ENCODE results near the gene ROPN1.
"Not testable (repeated sequence)": the region's sequence is repeated elsewhere in the genome, so short reads cannot be mapped to it uniquely, and the experiment has no call there.

ROPN1 gene

DNA sequence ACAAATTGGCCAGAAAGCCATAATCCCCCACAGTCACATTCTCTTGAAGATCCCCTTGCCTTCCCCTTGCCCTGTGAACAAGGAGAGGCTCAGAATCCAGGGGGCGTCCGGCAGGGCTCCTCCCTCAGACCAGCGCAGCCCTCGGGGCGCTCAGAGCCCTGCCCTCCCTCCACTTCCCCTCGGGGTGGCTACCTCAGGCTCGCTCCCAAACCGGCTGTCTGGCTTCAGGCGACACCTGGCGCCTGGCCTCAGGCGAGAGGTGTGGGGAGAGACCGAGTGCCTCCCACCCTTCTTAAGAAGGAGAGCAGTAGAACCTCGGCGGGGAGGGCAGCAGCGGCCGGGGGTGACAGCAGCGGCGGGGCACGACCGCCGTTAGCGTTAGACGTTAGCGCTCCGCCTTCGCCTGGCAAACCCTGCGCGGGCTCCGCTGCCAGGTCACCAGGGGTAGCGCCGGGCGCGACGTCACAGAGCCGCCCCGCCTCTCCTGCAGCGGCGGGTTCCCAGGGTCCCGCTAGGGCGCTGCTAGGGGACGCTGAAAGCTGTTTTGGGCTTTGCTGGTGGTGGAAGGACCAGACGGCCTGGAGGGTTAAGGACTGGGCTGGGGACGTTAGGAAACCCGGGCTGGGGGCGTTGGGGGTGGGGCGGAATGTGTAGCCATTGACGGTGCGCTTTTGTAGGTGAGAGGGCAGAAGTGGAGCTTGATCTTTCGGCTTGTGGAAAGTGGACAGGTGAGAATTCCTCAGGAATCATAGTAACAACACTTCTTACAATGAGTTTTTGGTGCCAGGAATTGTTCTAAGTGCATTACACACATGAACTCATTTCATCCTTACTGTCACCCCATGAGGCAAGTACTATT, at the start of gene ROPN1:
Gene ROPN1 (minus strand): TSS at position 395 of the 859 bp plus-strand sequence. CDS start 11,643 bp downstream, outside the sequence.
- not testable (repeated sequence) for DNase-seq (ENCODE audit: low read depth in 1 of 2, low spot score in 1 of 2)

GRCh38 chr3:124041553-124041952, 49.6 kb upstream of the ROPN1 start:
- no peak for DNase-seq (ENCODE audit: low read depth in 1 of 2, low spot score in 1 of 2)

DNA sequence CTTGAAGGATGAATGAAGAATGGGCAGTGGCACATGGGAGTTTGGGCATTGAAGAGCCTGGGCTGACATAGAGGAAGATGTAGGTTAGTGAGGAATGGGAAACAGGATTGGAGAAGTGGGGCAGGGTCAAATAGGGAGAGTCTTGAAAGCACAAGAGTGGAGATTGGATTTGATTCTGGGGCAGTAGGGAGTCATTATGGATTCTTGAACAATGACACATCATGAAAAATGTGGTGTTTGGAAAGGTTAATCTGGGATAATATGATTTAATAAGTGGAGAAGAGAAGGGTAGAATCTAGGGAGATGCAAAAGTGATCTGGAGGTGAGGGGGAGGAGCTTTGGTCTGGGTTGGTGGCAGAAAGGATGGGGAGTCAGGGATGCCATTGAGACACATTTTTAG, 45.4 kb upstream of the ROPN1 start:
- no peak for DNase-seq (ENCODE audit: low read depth in 1 of 2, low spot score in 1 of 2)

DNA sequence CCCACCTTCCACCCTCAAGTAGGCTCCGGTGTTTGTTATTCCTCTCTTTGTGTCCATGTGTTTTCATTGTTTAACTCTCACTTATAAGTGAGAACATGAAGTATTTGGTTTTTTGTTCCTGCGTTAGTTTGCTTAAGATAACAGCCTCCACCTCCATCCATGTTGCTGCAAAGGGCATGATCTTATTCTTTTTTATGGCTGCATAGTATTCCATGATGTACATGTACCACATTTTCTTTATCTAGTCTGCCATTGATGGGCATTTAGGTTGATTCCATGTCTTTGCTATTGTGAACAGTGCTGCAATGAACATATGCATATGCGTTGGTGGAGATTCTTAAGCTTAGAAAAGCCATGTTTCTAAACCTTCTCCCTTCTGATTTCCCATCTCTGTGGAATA, 44.3 kb upstream of the ROPN1 start:
- DNase-seq (ENCODE audit: low read depth in 1 of 2, low spot score in 1 of 2), result not testable (repeated sequence)

GRCh38 chr3:124035463-124036121, 43.7 kb upstream of the ROPN1 start:
- DNase-seq (ENCODE audit: low read depth in 1 of 2, low spot score in 1 of 2), result no peak

GRCh38 chr3:124034844-124035152, 42.9 kb upstream of the ROPN1 start:
- DNase-seq (ENCODE audit: low read depth in 1 of 2, low spot score in 1 of 2), result no peak

DNA sequence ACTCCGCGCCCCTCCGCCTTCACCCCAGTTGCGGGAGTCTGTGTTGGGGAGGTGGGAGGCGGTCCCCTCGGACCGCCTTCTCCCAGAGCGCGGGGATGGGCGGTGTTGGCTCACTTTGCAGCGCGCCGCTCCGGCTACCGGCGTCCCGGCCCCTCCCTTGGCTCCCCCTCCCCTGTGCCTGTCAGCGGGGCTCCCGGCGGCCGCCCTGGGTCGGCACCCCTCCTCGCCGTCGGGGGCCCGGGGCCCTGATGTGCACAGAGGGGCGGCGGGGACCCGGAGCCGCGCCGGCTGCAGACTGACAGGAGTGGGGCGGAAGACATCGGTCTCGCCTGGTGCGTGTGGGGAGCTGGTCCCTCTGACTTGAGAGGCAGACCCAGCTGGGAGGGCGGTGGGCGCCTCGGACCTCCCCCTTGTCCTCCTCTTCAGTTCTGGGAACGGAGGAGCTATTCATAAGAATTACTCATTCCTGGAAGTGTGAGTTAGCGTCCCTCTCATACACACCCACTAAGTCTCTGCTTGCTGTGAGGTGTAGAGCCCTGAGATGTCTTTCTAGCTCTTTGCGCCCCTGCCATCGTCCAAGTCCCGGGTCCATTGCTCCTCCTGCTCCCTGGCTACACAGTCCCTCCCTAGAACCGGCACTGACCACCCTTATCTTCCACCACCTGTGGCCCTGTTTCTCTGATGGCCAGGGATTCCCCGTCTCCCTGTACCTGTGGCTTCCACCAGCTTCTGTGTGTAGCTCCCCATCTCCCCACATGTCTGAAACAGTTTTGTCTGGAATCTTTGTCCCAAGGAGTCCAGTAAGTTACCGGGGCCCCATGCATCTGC, 42.3 kb upstream of the ROPN1 start:
- no peak for DNase-seq (ENCODE audit: low read depth in 1 of 2, low spot score in 1 of 2)

GRCh38 chr3:124033360-124034015, 41.6 kb upstream of the ROPN1 start, which contains the start of gene KALRN:
KALRN (plus strand) TSS chr3:124033369.
- DNase-seq (ENCODE audit: low read depth in 1 of 2, low spot score in 1 of 2), result no peak

DNA sequence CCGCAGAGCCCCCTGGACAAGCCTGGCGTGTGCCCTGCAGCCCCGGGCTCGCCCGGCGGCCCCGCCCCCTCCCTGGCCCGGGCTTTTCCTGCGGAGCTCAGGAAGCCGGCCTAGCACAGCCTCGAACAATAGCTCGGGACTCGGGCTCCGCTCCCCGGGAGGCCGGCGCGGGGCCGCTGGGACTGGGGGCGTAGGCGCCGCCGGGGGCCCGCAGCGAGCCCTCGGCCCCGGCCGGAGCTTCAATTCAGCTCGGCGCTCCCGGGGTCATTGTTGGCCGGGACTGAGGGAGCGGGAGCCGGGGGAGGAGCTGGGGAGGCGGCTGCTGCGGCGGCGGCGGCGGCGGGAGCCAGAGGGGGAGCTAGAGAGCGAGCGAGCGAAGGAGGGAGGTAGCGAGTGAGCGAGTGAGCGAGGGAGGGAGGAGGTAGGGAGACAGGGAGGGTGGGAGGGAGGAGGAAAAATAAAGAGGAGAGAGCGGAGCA, 41.0 kb upstream of the ROPN1 start:
- DNase-seq (ENCODE audit: low read depth in 1 of 2, low spot score in 1 of 2), result peak in 1 of 2 donors; percentile 37

- no peak for DNase-seq (ENCODE audit: low read depth in 1 of 2, low spot score in 1 of 2)
These were observed 40.5 kb upstream of the ROPN1 start for GRCh38 chr3:124032311-124032880.

GRCh38 chr3:124026516-124026915, 34.6 kb upstream of the ROPN1 start:
- DNase-seq (ENCODE audit: low read depth in 1 of 2, low spot score in 1 of 2), result no peak

GRCh38 chr3:124023531-124023930, 31.6 kb upstream of the ROPN1 start:
- DNase-seq (ENCODE audit: low read depth in 1 of 2, low spot score in 1 of 2), result not testable (repeated sequence)

DNA sequence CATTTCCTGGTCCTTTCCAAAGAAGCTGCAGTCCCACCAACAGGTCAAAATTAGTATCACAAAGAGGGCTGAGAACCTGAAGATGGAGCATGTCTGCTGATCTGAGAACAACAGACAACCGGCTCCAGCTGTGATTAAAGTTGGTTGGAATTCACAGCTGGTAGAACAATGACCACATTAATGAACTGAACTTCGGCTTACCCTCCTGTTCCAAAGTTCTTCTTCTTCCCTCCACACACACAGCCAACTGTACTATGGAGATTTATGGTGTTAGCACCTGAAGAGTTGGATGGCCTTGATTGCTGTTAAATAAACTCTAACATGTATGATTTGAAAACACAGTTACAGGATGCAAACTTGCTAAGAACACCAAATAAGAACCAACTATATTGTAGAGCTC, 27.4 kb upstream of the ROPN1 start:
- DNase-seq (ENCODE audit: low read depth in 1 of 2, low spot score in 1 of 2), result no peak

GRCh38 chr3:124017502-124017901, 25.6 kb upstream of the ROPN1 start:
- DNase-seq (ENCODE audit: low read depth in 1 of 2, low spot score in 1 of 2), result not testable (repeated sequence)

DNA sequence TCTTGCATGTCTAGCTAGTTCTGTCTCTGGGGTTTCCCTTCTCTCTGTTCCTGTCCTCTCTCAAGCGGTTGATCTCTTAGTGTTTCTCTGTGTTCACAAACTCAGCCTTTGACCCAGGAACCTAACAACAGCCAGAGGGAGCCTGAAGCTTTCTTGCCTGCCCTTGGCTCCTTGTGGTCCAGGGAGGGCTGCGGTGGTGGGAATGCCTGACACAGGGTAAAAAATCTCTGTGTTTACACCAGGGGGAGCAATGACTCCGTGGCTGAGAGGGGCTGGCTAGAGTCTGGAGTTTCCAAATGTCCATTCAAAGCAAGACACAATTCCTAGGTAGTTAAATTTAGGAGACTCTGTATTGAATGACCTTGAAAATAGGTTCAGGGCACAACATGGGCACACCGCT, 24.6 kb upstream of the ROPN1 start:
- not testable (repeated sequence) for DNase-seq (ENCODE audit: low read depth in 1 of 2, low spot score in 1 of 2)

GRCh38 chr3:124014366-124014942, 22.5 kb upstream of the ROPN1 start:
- no peak for DNase-seq (ENCODE audit: low read depth in 1 of 2, low spot score in 1 of 2)

DNA sequence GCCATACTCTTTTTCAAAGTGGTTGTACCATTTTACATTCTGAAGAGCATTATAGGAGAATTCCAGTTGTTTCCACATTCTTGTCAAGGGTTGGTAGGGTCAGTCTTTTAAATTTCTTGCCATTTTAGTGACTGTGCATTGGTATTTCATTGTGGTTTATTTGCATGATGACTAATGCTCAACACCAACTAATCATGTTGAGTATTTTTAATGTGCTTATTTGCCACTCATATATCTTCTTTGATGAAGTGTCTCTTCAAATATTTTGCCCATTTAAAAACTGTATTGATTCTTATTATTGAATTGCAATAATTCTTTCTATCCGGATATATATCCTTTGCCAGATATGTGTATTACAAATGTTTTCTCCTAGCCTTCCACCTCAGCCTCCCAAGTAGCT, 16.4 kb upstream of the ROPN1 start:
- not testable (repeated sequence) for DNase-seq (ENCODE audit: low read depth in 1 of 2, low spot score in 1 of 2)

DNA sequence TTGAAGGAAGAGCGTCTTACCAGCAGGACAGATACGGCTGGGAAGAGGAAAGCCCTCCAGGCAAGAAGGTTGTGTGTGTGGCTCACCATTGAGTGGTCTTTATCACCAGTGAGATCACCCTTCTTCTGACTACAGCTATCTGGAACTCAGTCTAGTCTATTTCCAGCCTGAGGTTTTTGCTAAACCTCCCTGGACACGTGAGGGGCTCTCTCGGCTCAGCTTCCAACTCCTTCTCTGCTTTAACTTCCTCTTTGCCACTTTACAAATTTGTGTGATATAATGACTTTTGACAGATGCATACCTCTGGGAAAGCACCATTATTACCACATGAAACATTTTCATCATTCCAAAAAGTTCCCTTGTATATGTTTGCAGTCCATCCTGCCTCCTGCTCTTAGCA, 15.3 kb upstream of the ROPN1 start:
- no peak for DNase-seq (ENCODE audit: low read depth in 1 of 2, low spot score in 1 of 2)

DNA sequence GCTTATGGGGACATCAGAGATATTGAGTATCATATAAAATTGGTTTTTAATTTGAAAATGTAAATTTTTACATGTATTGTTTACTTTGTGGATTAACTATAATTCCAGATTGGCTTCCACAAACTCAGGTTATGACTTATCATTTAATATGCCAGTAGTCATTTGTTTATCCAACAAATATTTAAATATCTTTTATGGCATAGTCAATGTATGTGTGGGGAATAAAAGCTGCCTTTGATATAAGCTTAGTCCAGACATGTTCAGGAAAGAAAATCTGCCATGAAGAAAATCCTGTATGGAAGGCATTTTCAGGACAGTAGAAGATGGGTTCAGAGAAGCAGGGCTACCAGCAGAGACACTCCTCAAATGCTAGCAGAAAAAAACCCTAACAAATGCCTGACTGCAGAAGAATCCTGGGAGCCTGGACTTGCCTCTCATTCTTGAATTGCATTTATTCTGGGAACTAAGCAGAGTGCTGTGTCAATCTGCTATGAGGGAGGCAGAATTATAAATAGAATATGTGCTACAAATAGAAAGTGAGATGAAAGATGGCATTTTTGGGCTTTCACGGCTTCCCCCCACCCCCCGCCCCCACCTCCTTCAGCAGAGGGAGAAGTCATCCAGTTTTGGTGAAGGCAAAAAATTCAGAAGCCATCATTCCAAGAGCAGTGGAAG, 10.6 kb upstream of the ROPN1 start:
- DNase-seq (ENCODE audit: low read depth in 1 of 2, low spot score in 1 of 2), result not testable (repeated sequence)

DNA sequence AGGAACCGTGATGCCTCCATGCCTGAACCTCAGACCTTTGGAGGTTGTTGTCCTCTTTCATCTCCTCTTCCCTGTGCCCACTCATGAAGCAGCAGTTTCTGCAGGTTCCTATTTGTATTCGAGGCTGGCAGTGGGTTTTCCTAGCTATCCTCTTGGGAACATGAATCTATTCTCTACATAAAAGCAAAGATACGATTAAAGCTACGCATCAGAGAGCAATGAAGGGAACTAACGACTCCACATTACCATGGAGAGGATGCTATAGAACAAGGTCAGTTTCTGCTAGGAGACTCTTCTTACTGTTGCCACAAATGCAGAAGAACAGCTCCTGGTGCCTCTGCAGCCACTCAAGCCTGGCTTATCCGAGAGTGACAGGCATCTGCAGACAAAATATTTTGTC, 9.4 kb upstream of the ROPN1 start:
- not testable (repeated sequence) for DNase-seq (ENCODE audit: low read depth in 1 of 2, low spot score in 1 of 2)
